Upper lobe of left lung (tissue), 6 donors: ENCODE measurements around the gene SLC25A25. TPM values are rescaled to one million over a fixed set of nuclear protein-coding genes. Genes with fewer than 3 reads are reported as not detected.

Source experiments
- ATAC-seq, 2 donors: fragments of 200-7000 bp; cut with Tn5 transposase; one replicate each; pipeline ENCODE4 v1.9.1; 2022; ENCODE audit warnings: mild to moderate bottlenecking in 2 of 2, moderate library complexity in 2 of 2; ENCODE audit not compliant: low FRiP score in 2 of 2
- DNase-seq, 2 donors: peaks; one replicate each; pipeline ENCODE4 v3.0.0-alpha.2; 2019 to 2020
- H3K27ac ChIP-seq, 4 donors: fragments of 200-600 bp; sonication (generic); one replicate each; pipeline ENCODE4 v1.5.1; 2016 to 2019
- H3K27me3 ChIP-seq, 4 donors: fragments of 200-600 bp; sonication (generic); one replicate each; pipeline ENCODE4 v1.5.1; 2017 to 2019
- H3K36me3 ChIP-seq, 4 donors: fragments of 200-600 bp; sonication (generic); one replicate each; pipeline ENCODE4 v1.5.1; 2016 to 2019
- H3K4me1 ChIP-seq, 4 donors: fragments of 200-600 bp; sonication (generic); one replicate each; pipeline ENCODE4 v1.5.1; 2018 to 2019
- H3K4me3 ChIP-seq, 4 donors: fragments of 200-600 bp; sonication (generic); one replicate each; pipeline ENCODE4 v1.5.1; 2017 to 2019; ENCODE audit warnings: mild to moderate bottlenecking in 2 of 4, moderate library complexity in 1 of 4
- H3K9me3 ChIP-seq, 4 donors: fragments of 200-600 bp; sonication (generic); one replicate each; pipeline ENCODE4 v1.5.1; 2018 to 2019
- CTCF ChIP-seq, 6 experiments: fragments of 450-650 bp in 4 of 6; fragments of 200-600 bp in 2 of 6; sonication (generic) in 2 of 6; IDR thresholded peaks; one replicate each; pipeline ENCODE4 v1.5.1; 2016 to 2019; ENCODE audit warnings: antibody characterized with exemption in 6 of 6
- EP300 ChIP-seq, 4 donors: sonication (generic); formaldehyde crosslinking; IDR thresholded peaks; one replicate each; pipeline ENCODE4 v1.5.1; 2017; ENCODE audit warnings: antibody characterized with exemption in 4 of 4, control low read depth in 2 of 4
- POLR2A ChIP-seq, 4 donors: fragments of 450-650 bp; IDR thresholded peaks; one replicate each; pipeline ENCODE4 v1.5.1; 2016 to 2017; ENCODE audit warnings: antibody characterized with exemption in 4 of 4, mild to moderate bottlenecking in 2 of 4
- POLR2AphosphoS5 ChIP-seq, 2 donors: sonication (generic); formaldehyde crosslinking; IDR thresholded peaks; one replicate each; pipeline ENCODE4 v1.5.1; 2017; ENCODE audit warnings: antibody characterized with exemption in 2 of 2
- WGBS, 2 donors: methylation state at CpG; one replicate each; pipeline ENCODE4 v1.1.5; 2017 to 2018; 5-methylcytosine and 5-hydroxymethylcytosine counted together
- total RNA-seq, 6 donors: library from RNA; depleted of rRNA in 4 of 6; stranded (reverse); fragments of >200 nt in 4 of 6; gene quantifications; one replicate each; pipeline versions ENCODE4 v1.1.0 to v1.2.1, GENCODE V29; 2016 to 2021
- donor health status: DM: no; HTN: no; CAD: no; lungs with moderate emphysema.
- donor health status: DM: no; HTN: yes; CAD: no; lungs with severe emphysema.

SLC25A25 gene
- total RNA-seq, 6 donors from 2014 or later, result 23.6 to 40.2 (median 33.7) TPM

GRCh38 chr9:128094950-128095544 lies 27.0 kb downstream of the SLC25A25 start:
- Histone ChIP-seq H3K27me3 (no peaks in the 10 kb centered on the region), H3K4me1 (peaks cover 72 to 97% (median 87%) of the 10 kb centered on the region in 4 donors), H3K4me3 (no peak overlapping the region), H3K9me3 (no peaks in the 10 kb centered on the region), H3K27ac (peak overlapping the region; percentile 87 to 92 (median 90)), H3K36me3 (no peaks in the 10 kb centered on the region)
- DNase-seq (no peak), ATAC-seq (no peak)
- TF ChIP-seq CTCF (IDR thresholded peaks at IDR 0.05) (no peak), POLR2A (IDR thresholded peaks at IDR 0.05) (no peak)
- 75 to 84% methylated on average over 9 to 11 of the region's 11 CpGs for WGBS, 2 donors

- H3K9me3 ChIP-seq, result no peaks in the 10 kb centered on the region
- TF ChIP-seq POLR2A (IDR thresholded peaks at IDR 0.05) (no peak), CTCF (IDR thresholded peaks at IDR 0.05) (no peak), EP300 (IDR thresholded peaks at IDR 0.05) (no peak)
- H3K4me1 ChIP-seq, result peaks cover 71 to 100% (median 90%) of the 10 kb centered on the region in 4 donors
- peak overlapping the region; percentile 91 to 96 (median 94) for H3K27ac ChIP-seq
- DNase-seq, result no peak
- no peaks in the 10 kb centered on the region for H3K27me3 ChIP-seq
- peaks cover 0 to 15% (median 10%) of the 10 kb centered on the region in 4 donors for H3K36me3 ChIP-seq
- no peak for ATAC-seq
- 77 to 83% methylated on average over 19 of the region's 19 CpGs for WGBS, 2 donors
- no peak overlapping the region for H3K4me3 ChIP-seq
Observed at GRCh38 chr9:128096616-128097536, 28.8 kb downstream of the SLC25A25 start.

- Histone ChIP-seq H3K27ac (peak overlapping the region; percentile 91 to 96 (median 94)), H3K36me3 (peaks cover 4 to 23% (median 19%) of the 10 kb centered on the region in 4 donors), H3K4me3 (peak overlapping the region in 3 of 4 donors; percentile 48 to 56 (median 51)), H3K9me3 (no peaks in the 10 kb centered on the region), H3K4me1 (peaks cover 68 to 100% (median 89%) of the 10 kb centered on the region in 4 donors), H3K27me3 (no peaks in the 10 kb centered on the region)
- DNase-seq, result no peak
- TF ChIP-seq POLR2A (IDR thresholded peaks at IDR 0.05) (no peak), EP300 (IDR thresholded peaks at IDR 0.05) (no peak), CTCF (IDR thresholded peaks at IDR 0.05) (no peak), POLR2AphosphoS5 (IDR thresholded peaks at IDR 0.05) (no peak)
- ATAC-seq, result no peak
- 67 to 71% methylated on average over 12 to 13 of the region's 13 CpGs for WGBS, 2 donors
Observed at GRCh38 chr9:128097543-128098296, 29.7 kb downstream of the SLC25A25 start.

- H3K27me3 ChIP-seq, result no peaks in the 10 kb centered on the region
- ATAC-seq (peak; percentile 73 to 87), DNase-seq (peak; percentile 88 to 100)
- H3K36me3 ChIP-seq, result peaks cover 4 to 32% (median 27%) of the 10 kb centered on the region in 4 donors
- peak overlapping the region; percentile 48 to 60 (median 54) for H3K4me3 ChIP-seq
- peak overlapping the region; percentile 91 to 96 (median 94) for H3K27ac ChIP-seq
- WGBS, 2 donors, result 19 to 21% methylated on average over 29 to 32 of the region's 32 CpGs
- peak; percentile 87 to 98 for TF ChIP-seq POLR2AphosphoS5 (IDR thresholded peaks at IDR 0.05)
- peak; percentile 60 to 98 (median 97) for TF ChIP-seq POLR2A (IDR thresholded peaks at IDR 0.05)
- TF ChIP-seq CTCF (IDR thresholded peaks at IDR 0.05), result peak in 2 of 6 experiments; percentile 3 to 16
- peak; percentile 93 to 97 (median 96) for TF ChIP-seq EP300 (IDR thresholded peaks at IDR 0.05)
- H3K9me3 ChIP-seq, result no peaks in the 10 kb centered on the region
- peaks cover 68 to 100% (median 88%) of the 10 kb centered on the region in 4 donors for H3K4me1 ChIP-seq
Observed at GRCh38 chr9:128098297-128099230, 30.5 kb downstream of the SLC25A25 start.
